ENCODE results near the gene GATAD2A.

GATAD2A gene

DNA sequence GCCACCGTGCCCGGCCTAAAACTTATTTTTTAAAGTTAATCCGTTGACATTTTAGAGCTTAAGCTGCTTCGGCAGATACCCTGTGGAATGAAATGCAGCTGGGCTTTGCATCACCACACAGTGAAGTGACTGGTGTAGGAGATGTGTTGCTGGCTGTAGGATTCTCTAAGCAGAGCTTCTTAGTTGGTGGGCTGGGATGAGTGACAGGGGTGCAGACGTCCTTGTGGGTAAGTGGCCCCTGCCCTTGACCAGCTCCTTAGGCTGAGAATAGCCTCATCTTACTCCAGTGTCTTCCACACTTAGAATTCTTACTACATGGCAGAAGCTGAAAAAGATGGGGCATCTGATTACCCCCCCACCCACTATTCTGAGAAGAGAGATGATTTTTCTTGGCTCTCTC, 11.6 kb downstream of the GATAD2A start:
- TF ChIP-seq, protein P1, sequence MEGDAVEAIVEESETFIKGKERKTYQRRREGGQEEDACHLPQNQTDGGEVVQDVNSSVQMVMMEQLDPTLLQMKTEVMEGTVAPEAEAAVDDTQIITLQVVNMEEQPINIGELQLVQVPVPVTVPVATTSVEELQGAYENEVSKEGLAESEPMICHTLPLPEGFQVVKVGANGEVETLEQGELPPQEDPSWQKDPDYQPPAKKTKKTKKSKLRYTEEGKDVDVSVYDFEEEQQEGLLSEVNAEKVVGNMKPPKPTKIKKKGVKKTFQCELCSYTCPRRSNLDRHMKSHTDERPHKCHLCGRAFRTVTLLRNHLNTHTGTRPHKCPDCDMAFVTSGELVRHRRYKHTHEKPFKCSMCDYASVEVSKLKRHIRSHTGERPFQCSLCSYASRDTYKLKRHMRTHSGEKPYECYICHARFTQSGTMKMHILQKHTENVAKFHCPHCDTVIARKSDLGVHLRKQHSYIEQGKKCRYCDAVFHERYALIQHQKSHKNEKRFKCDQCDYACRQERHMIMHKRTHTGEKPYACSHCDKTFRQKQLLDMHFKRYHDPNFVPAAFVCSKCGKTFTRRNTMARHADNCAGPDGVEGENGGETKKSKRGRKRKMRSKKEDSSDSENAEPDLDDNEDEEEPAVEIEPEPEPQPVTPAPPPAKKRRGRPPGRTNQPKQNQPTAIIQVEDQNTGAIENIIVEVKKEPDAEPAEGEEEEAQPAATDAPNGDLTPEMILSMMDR (IDR thresholded peaks at IDR 0.05; ENCODE audit: low read depth, low read length, missing control alignments): no peak
- H3K4me3 ChIP-seq (ENCODE audit: low read depth, low read length): no peak overlapping the region
- no peak for DNase-seq (ENCODE audit: low read depth)

DNA sequence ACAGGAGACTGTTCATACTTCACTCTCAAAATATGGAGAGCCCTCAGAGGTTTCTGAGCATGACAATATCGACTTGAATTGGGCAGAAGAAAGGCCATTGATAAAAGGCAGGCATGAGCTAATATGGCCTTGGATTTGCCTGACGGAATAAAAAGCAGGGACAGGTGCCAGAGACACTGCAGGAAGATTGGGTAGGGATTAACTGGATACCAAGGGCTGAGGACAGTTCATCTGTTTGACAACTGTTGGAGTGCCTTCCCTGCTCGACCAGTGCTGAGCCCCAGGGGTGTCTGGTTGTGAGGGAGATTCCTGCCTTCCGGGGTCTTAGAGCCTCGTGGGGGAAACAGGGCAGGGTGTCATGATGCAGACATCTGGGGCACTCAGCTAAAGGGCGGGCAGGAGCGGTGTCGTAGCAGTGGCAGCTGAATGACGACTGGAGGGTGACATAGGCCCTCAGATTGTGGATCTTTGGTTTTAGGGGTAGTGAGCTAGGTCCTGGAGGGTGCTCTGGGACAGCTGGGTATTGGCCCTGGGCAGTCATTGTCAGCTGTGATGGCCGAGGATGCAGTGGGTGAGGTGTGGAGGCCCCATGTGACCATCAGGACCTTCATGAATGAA, 12.3 kb downstream of the GATAD2A start:
- TF ChIP-seq, protein P1 (IDR thresholded peaks at IDR 0.05; ENCODE audit: low read depth, low read length, missing control alignments): no peak
- no peak for DNase-seq (ENCODE audit: low read depth)
- H3K4me3 ChIP-seq (ENCODE audit: low read depth, low read length): no peak overlapping the region

DNA sequence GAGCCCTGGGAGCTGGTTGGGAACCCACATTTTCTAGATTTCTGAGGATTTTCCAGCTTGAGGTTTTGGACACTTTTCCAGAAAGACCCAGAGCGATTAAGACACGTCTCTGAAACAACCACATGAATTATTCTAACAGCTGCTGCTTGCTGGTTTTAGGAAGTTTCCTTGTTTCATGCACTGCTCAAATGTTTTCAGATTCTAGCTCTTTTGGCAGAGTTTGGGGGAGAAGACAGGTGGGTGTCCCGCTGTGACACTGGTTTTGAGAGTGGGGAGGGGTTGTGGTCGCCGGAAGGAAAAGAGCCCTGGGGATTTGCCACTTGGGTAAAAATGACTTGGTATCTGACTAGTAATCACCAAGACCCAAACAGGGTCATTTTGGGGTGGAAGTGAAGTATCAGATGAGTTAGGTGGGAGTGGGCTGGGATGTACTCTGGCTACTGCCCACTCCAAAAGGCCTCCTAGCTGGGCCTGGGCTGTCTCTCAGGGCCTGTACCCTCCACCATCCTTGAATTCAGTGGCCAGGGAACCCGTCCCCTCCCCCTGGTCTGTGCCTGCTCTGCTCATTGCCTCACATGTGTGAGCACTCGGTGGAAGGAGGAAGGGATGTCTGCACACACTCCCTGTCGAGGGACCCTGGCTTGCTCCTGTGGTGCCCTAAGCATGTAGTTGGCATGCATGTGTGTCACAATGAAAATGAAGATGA, 13.2 kb downstream of the GATAD2A start:
- H3K4me3 ChIP-seq (ENCODE audit: low read depth, low read length): no peak overlapping the region
- TF ChIP-seq, protein P1 (IDR thresholded peaks at IDR 0.05; ENCODE audit: low read depth, low read length, missing control alignments): no peak
- DNase-seq (ENCODE audit: low read depth): no peak

DNA sequence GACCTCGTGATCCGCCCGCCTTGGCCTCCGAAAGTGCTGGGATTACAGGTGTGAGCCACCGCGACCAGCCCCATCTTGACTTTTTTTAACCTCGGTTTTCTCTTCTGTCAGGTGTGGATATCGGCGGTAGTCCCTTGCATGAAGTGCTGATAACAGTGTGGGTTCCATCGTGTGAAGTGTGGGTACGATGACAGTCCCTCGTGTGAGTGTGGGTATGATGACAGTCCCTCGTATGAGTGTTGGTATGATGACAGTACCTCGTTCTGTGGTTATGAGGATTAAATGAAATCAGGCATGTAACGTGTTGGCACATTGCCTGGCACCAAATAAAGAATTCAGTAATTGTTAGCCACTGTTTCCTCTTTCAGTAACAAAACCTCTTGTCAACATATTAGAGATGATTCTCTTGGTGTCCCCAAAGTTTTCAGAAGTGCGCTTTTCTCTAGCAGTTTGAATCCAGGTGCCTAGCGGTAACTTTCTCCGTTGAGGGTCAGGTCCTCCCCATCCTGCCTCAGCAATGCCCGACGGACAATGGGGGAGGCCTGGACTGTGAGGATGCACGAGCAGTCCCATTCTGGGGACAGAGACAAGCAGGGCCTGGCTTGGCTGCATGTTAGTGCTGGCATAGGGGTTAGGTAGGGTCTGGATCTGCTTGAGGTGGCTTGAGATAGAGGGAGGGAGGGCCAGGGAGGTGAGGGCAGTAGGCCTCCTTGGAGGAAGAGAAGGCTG, 15.3 kb downstream of the GATAD2A start:
- DNase-seq (ENCODE audit: low read depth): no peak
- H3K4me3 ChIP-seq (ENCODE audit: low read depth, low read length): no peak overlapping the region
- TF ChIP-seq, protein P1 (IDR thresholded peaks at IDR 0.05; ENCODE audit: low read depth, low read length, missing control alignments): no peak

DNA sequence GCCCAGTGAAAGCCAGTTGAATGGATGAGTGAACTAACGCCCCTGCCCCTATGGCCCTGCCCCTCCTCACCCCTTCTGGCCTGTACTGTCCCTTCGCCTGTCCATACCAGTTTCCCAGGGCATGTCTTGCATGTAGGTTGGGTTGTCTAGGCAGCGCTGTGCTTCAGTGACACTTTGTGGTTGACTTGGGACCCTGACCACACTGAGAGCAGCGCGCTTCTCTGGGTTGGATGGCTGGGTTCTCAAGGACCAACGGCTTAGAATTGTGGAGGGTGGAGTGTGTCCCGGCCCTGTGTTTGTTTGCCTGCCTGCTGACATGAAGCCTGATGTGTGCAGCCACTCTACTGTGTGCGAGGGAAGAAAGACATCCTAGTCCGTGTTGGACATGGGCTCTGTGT, 15.8 kb downstream of the GATAD2A start:
- TF ChIP-seq, protein P1 (IDR thresholded peaks at IDR 0.05; ENCODE audit: low read depth, low read length, missing control alignments): no peak
- no peak overlapping the region for H3K4me3 ChIP-seq (ENCODE audit: low read depth, low read length)

DNA sequence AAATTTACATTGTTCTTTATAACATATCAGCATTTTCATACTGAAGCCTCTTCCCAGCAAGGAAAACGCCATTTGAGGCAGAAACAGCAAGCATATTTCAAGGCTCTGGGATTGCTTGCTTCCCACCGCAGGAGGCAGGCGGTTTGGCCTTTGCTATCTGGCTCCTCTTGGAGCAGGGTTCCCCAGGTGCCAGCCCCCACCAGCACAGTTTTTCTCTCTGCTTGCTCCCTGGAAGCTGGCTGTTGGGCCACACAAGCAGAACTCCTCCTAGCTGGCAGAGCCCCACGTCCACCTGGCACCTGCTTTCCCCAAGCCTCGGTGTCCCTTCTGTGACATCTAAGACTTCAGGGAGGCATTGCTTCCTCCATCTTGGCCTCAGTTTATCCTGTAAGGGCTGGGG, 16.7 kb downstream of the GATAD2A start:
- TF ChIP-seq, protein P1 (IDR thresholded peaks at IDR 0.05; ENCODE audit: low read depth, low read length, missing control alignments): no peak
- H3K4me3 ChIP-seq (ENCODE audit: low read depth, low read length): no peak overlapping the region
- DNase-seq (ENCODE audit: low read depth): no peak

More for the DNA sequence above, 15.8 kb downstream of the GATAD2A start:
- no peak for DNase-seq (ENCODE audit: low read depth)
